GM12873 (cell line): ENCODE data around the gene RAPGEF4.

ENCODE experiments used
- TF ChIP-seq, protein P1 (sequence below): IDR thresholded peaks from 2 replicates; pipeline ENCODE4 v1.5.1; 2012; ENCODE audit warnings: low read depth, mild to moderate bottlenecking, moderate library complexity, low read length, control low read depth; ENCODE audit not compliant: insufficient read depth; ENCODE audit errors: missing control alignments

Gene RAPGEF4

DNA sequence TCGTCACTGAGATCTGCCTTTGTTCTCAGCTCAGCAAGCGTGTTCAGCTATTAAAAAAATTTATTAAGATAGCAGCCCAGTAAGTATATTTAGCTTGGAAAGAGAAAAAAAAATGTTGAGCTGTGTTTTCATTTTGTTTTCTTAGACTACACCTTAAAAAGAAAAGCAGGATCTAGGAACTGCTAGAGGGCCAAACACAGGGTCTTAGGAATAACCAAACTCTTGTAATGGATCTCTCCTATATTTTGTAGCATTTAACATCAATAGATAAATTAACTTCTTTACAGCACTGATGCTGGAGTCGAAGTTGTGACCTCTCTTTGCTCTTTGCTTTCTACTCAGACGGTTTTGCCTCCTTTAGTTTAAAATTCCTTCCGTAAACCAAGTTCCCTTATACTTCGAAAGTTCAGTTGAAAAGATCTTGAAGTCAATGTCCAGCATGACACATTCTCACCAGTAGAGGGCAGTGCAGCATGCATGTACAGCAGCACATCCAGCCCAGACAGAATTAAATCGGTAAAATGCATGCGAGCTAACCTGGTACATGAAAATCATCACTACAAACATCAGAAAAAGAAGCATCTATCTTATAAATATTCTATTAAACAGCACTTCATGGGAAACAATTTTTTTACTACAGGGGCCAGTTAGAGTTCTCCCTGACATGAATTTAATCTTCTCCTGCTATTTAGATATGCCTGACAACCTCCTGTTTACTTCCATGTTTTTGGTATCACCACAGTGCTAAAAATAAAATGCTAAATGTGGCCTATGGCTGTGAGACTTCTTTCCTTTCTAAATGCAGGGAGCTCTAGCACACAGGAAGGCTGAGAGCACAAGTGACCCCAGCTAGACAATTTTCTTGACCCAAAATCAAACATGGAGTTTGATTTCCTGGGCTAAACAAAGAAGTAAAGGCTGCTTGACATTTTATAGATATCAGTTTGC, 291.8 kb downstream of the RAPGEF4 start:
- TF ChIP-seq, protein P1, sequence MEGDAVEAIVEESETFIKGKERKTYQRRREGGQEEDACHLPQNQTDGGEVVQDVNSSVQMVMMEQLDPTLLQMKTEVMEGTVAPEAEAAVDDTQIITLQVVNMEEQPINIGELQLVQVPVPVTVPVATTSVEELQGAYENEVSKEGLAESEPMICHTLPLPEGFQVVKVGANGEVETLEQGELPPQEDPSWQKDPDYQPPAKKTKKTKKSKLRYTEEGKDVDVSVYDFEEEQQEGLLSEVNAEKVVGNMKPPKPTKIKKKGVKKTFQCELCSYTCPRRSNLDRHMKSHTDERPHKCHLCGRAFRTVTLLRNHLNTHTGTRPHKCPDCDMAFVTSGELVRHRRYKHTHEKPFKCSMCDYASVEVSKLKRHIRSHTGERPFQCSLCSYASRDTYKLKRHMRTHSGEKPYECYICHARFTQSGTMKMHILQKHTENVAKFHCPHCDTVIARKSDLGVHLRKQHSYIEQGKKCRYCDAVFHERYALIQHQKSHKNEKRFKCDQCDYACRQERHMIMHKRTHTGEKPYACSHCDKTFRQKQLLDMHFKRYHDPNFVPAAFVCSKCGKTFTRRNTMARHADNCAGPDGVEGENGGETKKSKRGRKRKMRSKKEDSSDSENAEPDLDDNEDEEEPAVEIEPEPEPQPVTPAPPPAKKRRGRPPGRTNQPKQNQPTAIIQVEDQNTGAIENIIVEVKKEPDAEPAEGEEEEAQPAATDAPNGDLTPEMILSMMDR = peak; percentile 84

DNA sequence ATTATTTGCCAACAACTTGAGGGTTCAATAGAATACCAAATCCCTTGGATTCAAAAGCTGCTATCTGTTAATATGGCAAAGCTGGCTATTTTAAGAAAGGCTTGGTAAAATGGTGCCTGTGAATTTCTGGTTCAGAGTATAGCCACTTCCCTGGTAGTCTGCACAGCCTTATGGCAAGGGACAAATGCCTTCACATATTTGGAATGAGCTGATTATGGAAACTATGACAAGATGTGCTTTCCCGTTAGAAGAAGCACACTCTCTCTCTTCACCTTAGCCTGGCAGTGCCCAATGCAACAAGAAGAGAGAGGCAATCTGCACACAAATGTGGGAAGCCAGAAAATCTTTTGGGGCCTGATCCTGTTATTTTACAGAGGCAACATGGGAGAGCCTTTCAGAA, 292.5 kb downstream of the RAPGEF4 start:
- TF ChIP-seq, protein P1 = no peak

DNA sequence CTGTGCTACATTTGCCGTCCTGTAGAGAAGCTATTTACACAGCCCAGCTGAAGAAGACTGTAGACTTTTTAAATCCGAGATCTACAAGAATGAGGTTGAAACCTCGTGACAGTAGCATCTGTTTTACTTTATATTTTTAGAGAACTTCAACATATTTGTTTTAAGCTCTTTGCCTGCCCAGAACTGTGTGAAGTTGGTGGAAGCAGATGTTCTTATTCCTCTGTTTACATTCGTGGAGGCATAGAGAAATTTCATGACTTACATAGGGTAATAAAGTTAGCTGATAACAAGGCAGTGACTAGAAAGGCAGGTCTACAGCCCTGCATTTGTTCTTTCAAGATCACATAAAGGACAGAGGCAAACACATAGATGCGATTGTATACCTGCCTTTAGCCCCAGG, 293.0 kb downstream of the RAPGEF4 start:
- TF ChIP-seq, protein P1 = no peak

DNA sequence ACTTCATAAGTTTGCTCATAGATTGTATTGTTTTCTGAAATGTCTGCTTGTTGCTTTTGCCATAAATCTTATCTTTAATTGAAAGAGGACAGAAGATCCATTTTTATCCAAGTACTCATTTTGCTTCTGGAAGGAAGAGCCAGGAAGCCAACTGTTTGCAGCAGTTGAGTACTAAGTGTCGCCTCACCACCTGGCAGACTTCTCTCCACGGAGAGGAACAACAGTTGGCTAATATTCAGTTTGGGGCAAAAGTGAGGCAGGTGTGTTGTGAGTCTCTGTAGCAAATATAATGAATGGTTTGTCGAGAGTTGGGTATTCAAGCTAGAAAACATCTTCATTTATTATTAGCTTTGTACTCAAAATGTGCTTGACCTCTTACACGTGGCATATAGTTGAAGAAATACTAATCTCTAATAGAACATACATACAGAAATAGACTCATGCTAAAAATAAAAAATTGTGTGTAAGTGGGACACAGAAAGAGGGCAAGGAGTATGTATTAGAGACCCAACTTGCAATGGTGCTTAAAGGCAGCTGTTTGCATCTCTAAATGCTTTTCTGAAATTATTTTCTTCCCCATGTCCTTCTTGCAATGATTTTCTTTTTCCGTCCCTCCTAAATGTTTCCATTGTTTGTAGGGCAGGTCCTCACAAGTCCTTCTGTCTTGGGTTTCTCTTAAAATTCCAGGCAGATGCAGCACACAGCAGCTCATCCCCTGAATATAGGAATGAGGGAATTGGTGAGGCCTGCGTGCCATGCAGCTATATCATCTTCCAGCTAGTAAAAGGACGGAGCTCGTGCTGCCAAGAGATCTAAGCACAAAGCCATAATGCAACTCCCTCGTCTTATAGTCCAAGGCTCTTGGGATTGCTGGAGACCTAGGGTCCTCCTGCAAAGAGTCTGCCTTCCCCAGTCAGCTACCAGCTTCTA, 295.2 kb downstream of the RAPGEF4 start:
- TF ChIP-seq, protein P1 = no peak

DNA sequence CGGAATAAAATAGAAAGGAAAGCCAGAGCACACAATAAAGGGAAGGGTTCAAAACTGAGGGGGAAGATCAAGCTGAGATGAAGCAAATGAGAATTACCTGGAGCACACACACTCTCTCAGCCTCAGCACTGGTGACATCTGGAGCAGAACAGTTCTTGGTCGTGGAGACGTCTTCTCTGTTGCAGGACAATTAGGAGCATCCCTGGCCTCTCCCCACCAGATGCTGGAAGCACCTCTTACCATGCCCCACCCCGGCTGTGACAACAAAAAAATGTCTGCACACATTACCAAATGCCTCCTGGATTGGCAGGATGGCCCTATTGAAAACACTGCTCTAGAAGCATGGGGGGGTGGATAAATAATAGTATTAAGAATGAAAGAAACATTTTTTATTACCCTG, 296.4 kb downstream of the RAPGEF4 start:
- TF ChIP-seq, protein P1 = no peak

DNA sequence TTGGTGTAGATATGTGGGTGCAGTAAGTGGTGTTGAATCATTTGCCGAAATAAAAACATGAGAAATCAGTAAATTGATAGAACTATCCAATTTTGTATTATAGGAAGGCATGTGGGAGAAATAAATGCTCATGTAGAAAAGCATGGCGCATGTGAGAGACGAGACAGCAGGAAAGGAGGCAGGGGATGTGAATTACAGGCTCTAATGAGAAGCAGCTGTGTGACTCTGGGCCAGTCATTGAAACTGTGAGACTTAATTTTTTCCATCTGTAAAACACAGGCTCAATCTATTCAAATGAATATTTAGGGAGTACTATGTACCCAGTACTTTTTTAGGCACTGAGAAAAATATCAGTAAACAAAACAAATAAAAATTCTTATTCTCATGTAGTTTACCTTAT, 297.4 kb downstream of the RAPGEF4 start:
- TF ChIP-seq, protein P1 = no peak

DNA sequence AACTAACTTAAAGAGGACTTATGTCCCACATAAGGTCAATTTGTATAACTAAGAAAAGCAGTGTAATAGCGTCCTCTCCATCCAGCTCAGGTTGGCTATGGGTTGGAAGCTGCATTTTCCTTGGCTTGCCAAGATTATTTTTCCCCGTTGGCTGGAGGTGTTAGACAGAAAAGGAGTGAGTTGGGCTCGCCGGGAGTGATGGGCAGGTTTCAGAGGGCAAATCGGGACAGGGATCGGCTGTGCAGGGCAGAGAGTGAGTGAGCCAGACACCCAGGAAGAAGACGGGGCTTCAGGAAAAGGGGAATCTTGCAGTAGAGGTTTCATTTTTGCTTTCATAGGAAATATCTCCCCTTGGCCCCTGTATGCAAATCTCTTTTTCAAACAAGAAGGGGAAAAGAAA, 298.5 kb downstream of the RAPGEF4 start:
- TF ChIP-seq, protein P1 = no peak
